SK-N-SH treated with all-trans-retinoic acid at 6 μM for 48 hours (cell line): Measurements from ENCODE around the gene GAN.

Experiments
- ATAC-seq: fragments of 200-7000 bp; cut with Tn5 transposase; 3 replicates; pipeline ENCODE4 v1.9.1; 2020; ENCODE audit warnings: mild to moderate bottlenecking, moderate library complexity
- ARNTL ChIP-seq: fragments of 450-650 bp; formaldehyde crosslinking; IDR thresholded peaks from 2 replicates; pipeline ENCODE4 v1.5.0; 2020; ENCODE audit warnings: low read depth, mild to moderate bottlenecking, moderate library complexity, borderline replicate concordance
- BACH2 ChIP-seq: fragments of 250-450 bp; sonication (Bioruptor Pico); IDR thresholded peaks from 2 replicates; pipeline ENCODE4 v1.9.0; 2021; ENCODE audit warnings: mild to moderate bottlenecking, borderline replicate concordance
- CSDC2 ChIP-seq: fragments of 250-450 bp; sonication (Bioruptor Pico); IDR thresholded peaks from 2 replicates; pipeline ENCODE4 v1.5.0; 2020; ENCODE audit warnings: mild to moderate bottlenecking, moderate library complexity
- ESRRG ChIP-seq: fragments of 250-450 bp; sonication (Bioruptor Pico); IDR thresholded peaks from 2 replicates; pipeline ENCODE4 v1.6.1; 2021; ENCODE audit warnings: mild to moderate bottlenecking
- GLIS3 ChIP-seq: fragments of 250-450 bp; sonication (Bioruptor Pico); IDR thresholded peaks from 2 replicates; pipeline ENCODE4 v1.5.0; 2020; ENCODE audit warnings: mild to moderate bottlenecking, moderate library complexity
- ISL1 ChIP-seq: fragments of 250-450 bp; sonication (Bioruptor Pico); IDR thresholded peaks from 2 replicates; pipeline ENCODE4 v2.1.2; 2022; ENCODE audit warnings: mild to moderate bottlenecking, moderate library complexity
- OSR1 ChIP-seq: fragments of 250-450 bp; sonication (Bioruptor Pico); IDR thresholded peaks from 2 replicates; pipeline ENCODE4 v1.8.0; 2022; ENCODE audit warnings: moderate library complexity, mild to moderate bottlenecking, inconsistent platforms
- PATZ1 ChIP-seq: fragments of 250-450 bp; sonication (Bioruptor Pico); IDR thresholded peaks from 2 replicates; pipeline ENCODE4 v1.8.0; 2020; ENCODE audit warnings: mild to moderate bottlenecking, moderate library complexity, borderline replicate concordance
- POU6F1 ChIP-seq: fragments of 250-450 bp; sonication (Bioruptor Pico); IDR thresholded peaks from 2 replicates; pipeline ENCODE4 v1.8.0; 2021; ENCODE audit warnings: low read depth, mild to moderate bottlenecking, moderate library complexity, borderline replicate concordance
- PPARA ChIP-seq: fragments of 250-450 bp; sonication (Bioruptor Pico); IDR thresholded peaks from 2 replicates; pipeline ENCODE4 v1.5.0; 2020; ENCODE audit warnings: mild to moderate bottlenecking, borderline replicate concordance
- RARB ChIP-seq: fragments of 250-450 bp; sonication (Bioruptor Pico); IDR thresholded peaks from 2 replicates; pipeline ENCODE4 v1.8.0; 2021; ENCODE audit warnings: mild to moderate bottlenecking, moderate library complexity
- SNAI2 ChIP-seq: fragments of 250-450 bp; sonication (Bioruptor Pico); IDR thresholded peaks from 2 replicates; pipeline ENCODE4 v1.5.0; 2020; ENCODE audit warnings: mild to moderate bottlenecking, moderate library complexity
- TCF4 ChIP-seq: fragments of 250-450 bp; sonication (Bioruptor Pico); IDR thresholded peaks from 2 replicates; pipeline ENCODE4 v1.8.0; 2021; ENCODE audit warnings: mild to moderate bottlenecking, moderate library complexity, borderline replicate concordance
- TSHZ2 ChIP-seq: fragments of 250-450 bp; sonication (Bioruptor Pico); IDR thresholded peaks from 2 replicates; pipeline ENCODE4 v1.5.0; 2020; ENCODE audit warnings: mild to moderate bottlenecking, moderate library complexity
- ZC3H10 ChIP-seq: fragments of 250-450 bp; sonication (Bioruptor Pico); IDR thresholded peaks from 2 replicates; pipeline ENCODE4 v1.5.1; 2021; ENCODE audit warnings: mild to moderate bottlenecking, moderate library complexity
- ZFP3 ChIP-seq: fragments of 250-450 bp; sonication (Bioruptor Pico); IDR thresholded peaks from 2 replicates; pipeline ENCODE4 v1.5.0; 2020; ENCODE audit warnings: mild to moderate bottlenecking, moderate library complexity
- ZFP30 ChIP-seq: fragments of 450-650 bp; formaldehyde crosslinking; IDR thresholded peaks from 2 replicates; pipeline ENCODE4 v1.5.0; 2022; ENCODE audit warnings: mild to moderate bottlenecking, moderate library complexity
- ZNF565 ChIP-seq: fragments of 450-650 bp; formaldehyde crosslinking; conservative IDR thresholded peaks from 2 replicates; pipeline ENCODE4 v1.5.0; 2020; ENCODE audit warnings: low read depth, mild to moderate bottlenecking, moderate library complexity
- ZNF70 ChIP-seq: fragments of 450-650 bp; formaldehyde crosslinking; IDR thresholded peaks from 2 replicates; pipeline ENCODE4 v1.5.0; 2020; ENCODE audit warnings: mild to moderate bottlenecking, moderate library complexity
- ZNF8 ChIP-seq: fragments of 450-650 bp; formaldehyde crosslinking; IDR thresholded peaks from 2 replicates; pipeline ENCODE4 v1.5.0; 2020; ENCODE audit warnings: mild to moderate bottlenecking, moderate library complexity
- TF ChIP-seq, protein P1 (sequence below): fragments of 250-450 bp; sonication (Bioruptor Pico); IDR thresholded peaks from 2 replicates; pipeline ENCODE4 v1.5.1; 2020; ENCODE audit warnings: low read depth, mild to moderate bottlenecking, moderate library complexity

GAN gene

DNA sequence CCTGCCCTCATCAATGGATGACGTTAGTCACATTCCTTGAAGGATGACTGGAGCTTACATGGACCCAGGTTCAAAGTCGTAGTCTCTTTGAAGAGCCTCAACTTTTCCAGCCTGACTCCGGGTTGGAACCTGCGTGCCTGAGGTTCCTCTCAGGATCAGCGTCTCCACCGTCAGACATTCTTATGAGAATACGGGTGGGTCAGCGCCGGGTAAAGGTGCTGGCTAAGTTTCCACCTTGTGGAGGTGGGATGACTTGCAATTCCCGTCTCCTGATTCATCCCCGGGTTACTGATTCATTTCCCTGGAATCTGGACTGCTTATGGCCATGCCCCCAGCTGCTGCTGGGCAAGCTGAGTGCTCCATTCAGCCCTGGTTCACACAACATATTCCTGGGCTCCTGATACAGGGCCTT is 90.9 kb downstream of the GAN start:
- peak; percentile 90 for ATAC-seq
- TF ChIP-seq CSDC2 = no peak
- TF ChIP-seq TCF4 (CRISPR knock-in tag) = no peak
- no peak for TF ChIP-seq BACH2 (CRISPR knock-in tag)
- no peak for TF ChIP-seq OSR1 (CRISPR knock-in tag)
- TF ChIP-seq POU6F1 (CRISPR knock-in tag) = no peak
- no peak for TF ChIP-seq ISL1
- no peak for TF ChIP-seq ESRRG (CRISPR knock-in tag)
- TF ChIP-seq ZFP3 (CRISPR knock-in tag) = no peak
- TF ChIP-seq, protein P1, sequence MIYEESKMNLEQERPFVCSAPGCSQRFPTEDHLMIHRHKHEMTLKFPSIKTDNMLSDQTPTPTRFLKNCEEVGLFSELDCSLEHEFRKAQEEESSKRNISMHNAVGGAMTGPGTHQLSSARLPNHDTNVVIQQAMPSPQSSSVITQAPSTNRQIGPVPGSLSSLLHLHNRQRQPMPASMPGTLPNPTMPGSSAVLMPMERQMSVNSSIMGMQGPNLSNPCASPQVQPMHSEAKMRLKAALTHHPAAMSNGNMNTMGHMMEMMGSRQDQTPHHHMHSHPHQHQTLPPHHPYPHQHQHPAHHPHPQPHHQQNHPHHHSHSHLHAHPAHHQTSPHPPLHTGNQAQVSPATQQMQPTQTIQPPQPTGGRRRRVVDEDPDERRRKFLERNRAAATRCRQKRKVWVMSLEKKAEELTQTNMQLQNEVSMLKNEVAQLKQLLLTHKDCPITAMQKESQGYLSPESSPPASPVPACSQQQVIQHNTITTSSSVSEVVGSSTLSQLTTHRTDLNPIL = no peak
- no peak for TF ChIP-seq PATZ1 (CRISPR knock-in tag)
- TF ChIP-seq ZNF8 (CRISPR knock-in tag) = no peak
- no peak for TF ChIP-seq PPARA
- no peak for TF ChIP-seq RARB
- TF ChIP-seq ZNF565 (CRISPR knock-in tag) = no peak
- no peak for TF ChIP-seq ZFP30 (CRISPR knock-in tag)
- TF ChIP-seq ARNTL (CRISPR knock-in tag) = no peak
- no peak for TF ChIP-seq ZNF70 (CRISPR knock-in tag)

DNA sequence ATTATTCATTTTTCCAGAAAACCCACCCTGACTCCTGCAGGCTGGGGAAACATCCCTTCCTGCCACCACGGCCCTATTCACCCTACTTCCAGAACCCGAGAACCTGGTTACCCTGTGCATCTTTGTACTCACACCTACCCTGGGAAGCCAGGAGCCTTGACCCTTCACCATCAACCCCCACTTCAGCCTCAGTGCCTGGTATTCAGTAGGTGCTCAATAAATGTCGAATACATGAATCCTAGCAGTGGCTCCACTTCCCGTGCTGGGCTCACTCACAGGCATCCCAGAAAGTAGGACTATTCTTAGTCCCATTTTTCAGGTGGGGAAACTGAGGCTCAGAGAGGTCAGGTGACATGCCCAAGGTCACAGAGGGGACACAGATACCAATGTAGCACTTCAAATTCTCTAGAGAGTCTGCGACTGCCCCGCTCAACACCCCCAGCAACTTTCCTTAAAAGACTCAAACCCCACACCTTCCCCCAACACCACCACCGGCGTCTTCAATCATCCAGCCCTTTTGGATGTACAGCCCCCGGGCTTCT is 93.7 kb downstream of the GAN start:
- no peak for ATAC-seq
- no peak for TF ChIP-seq ARNTL (CRISPR knock-in tag)
- no peak for TF ChIP-seq POU6F1 (CRISPR knock-in tag)
- no peak for TF ChIP-seq TSHZ2 (CRISPR knock-in tag)
- TF ChIP-seq ZC3H10 (CRISPR knock-in tag) = no peak
- TF ChIP-seq BACH2 (CRISPR knock-in tag) = no peak
- TF ChIP-seq GLIS3 (CRISPR knock-in tag) = no peak

GRCh38 chr16:81409016-81409556 is 94.3 kb downstream of the GAN start:
- no peak for TF ChIP-seq POU6F1 (CRISPR knock-in tag)
- no peak for TF ChIP-seq ZNF565 (CRISPR knock-in tag)
- TF ChIP-seq PPARA = no peak
- no peak for TF ChIP-seq TSHZ2 (CRISPR knock-in tag)
- TF ChIP-seq CSDC2 = no peak
- no peak for TF ChIP-seq BACH2 (CRISPR knock-in tag)
- no peak for TF ChIP-seq SNAI2 (CRISPR knock-in tag)
- no peak for ATAC-seq
